ENCODE data around the gene WDSUB1.

Gene WDSUB1

DNA sequence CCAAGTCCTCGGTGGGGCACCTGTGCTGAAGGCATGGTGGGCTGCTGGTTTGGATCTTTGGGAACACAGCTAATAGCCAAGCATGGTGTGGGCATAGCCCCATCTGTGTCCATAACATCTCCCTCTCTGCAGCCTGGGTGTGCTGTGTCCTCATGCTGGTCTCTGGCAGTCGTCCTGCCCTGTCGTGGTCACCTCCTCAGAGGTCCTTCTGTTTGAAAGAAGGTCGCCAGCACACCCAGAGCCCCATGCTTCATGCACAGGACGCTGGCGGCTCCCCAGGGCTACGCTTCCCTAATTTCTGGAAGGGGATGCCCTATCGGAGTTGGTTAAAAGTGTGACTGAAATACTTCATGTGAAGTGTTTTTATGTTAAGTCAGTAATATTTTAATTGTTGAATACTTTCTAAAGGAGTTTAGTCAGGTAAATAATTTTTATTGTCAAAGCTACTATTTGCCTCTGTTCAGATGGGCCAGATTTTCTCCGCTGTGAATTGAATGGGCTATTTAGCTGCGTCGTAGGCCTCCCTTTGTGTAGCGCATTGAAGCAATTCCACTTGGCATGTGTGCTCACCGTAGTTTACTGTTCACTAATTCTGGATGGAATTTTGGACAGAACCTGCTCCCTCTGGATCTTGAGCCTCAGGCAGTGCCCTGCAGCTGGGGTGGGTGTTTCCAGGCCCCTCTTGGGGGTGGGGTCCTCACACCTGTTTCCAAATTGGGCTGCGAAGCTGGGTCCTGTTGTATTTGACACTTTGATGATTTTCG is 81.9 kb downstream of the WDSUB1 start:
- Histone ChIP-seq H3K4me3 (ENCODE audit: low read length) (no peak overlapping the region), H3K9ac (ENCODE audit: low read depth, low read length) (no peak overlapping the region), H3K4me1 (ENCODE audit: insufficient read depth, low read length) (no peaks in the 10 kb centered on the region; the same call in 1 of the 2 replicates), H3K9me3 (ENCODE audit: insufficient read depth, low read depth, low read length) (no peaks in the 10 kb centered on the region), H3K27me3 (ENCODE audit: insufficient read depth, low read length) (peaks cover 17% of the 10 kb centered on the region), H3K36me3 (ENCODE audit: insufficient read depth, low read length) (no peaks in the 10 kb centered on the region), H3K27ac (ENCODE audit: low read depth, low read length) (no peak overlapping the region)
- WGBS = 94% methylated on average over 15 of the region's 15 CpGs

DNA sequence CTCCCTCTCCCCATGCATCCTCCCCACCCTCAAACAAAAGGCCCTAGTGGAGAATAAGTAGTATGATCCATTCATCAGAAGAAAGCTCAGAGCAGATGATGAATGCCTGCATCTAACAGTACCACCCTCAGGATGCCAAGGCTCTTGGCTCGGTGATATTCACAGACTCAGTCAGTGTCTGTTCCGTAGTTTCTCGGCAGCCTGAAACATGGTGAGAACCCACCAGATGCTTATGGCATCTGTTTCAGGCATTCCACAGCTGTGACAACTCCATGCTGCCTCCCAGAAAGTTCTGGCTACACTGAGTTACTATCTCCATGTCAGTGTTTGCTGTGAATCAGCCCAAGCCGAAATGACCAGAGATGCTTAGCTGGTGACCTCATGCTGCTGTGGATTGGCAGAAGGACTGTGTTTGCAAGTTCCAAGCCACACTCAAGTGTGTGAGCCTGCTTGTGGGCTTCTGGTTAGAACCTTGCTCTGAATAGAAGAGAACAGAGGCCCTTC is 83.9 kb downstream of the WDSUB1 start:
- peaks cover under 1% of the 10 kb centered on the region; the same call in 1 of the 2 replicates for H3K27me3 ChIP-seq (ENCODE audit: insufficient read depth, low read length)
- no peak overlapping the region for H3K4me3 ChIP-seq (ENCODE audit: low read length)
- H3K27ac ChIP-seq (ENCODE audit: low read depth, low read length) = no peak overlapping the region
- WGBS = 87% methylated on average over 4 of the region's 4 CpGs
- H3K36me3 ChIP-seq (ENCODE audit: insufficient read depth, low read length) = no peaks in the 10 kb centered on the region
- no peak overlapping the region for H3K9ac ChIP-seq (ENCODE audit: low read depth, low read length)
- H3K9me3 ChIP-seq (ENCODE audit: insufficient read depth, low read depth, low read length) = no peaks in the 10 kb centered on the region
- no peaks in the 10 kb centered on the region; the same call in 1 of the 2 replicates for H3K4me1 ChIP-seq (ENCODE audit: insufficient read depth, low read length)

DNA sequence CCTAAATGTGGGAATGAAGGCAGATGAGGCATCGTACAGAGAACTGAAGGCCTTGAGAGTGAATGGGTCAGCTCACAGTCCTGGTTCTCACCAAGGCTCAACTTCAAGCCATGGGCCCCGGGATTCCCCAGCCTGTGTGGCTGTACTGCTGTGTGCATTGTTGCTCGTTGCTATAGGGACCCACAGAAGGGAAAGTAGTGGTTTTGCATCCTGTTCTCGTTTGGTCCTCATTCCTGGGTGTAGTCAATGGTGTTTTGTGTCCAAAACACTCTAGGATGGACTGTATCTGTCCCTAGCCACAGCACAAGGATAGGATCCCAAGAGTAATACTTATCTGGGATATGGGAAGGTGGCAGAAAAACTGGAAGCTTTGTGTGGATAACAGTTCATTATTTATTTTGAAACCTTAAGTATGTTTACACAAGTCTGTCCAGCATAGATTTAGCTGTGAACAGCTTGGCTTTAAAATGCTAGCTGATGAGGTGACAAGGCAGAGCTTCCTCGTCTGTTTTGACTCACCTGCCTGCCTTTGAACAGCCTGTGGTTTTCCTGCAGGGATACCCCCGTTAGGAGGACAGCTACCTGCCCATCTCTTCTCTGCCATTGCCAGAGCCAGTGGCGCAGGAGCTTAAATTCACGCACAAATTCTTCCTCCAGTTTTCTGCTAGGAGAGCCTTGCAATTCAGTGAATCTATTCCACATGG is 85.0 kb downstream of the WDSUB1 start:
- Histone ChIP-seq H3K4me1 (ENCODE audit: insufficient read depth, low read length) (no peaks in the 10 kb centered on the region; the same call in 1 of the 2 replicates), H3K4me3 (ENCODE audit: low read length) (no peak overlapping the region), H3K36me3 (ENCODE audit: insufficient read depth, low read length) (no peaks in the 10 kb centered on the region), H3K27ac (ENCODE audit: low read depth, low read length) (no peak overlapping the region), H3K27me3 (ENCODE audit: insufficient read depth, low read length) (no peaks in the 10 kb centered on the region), H3K9me3 (ENCODE audit: insufficient read depth, low read depth, low read length) (no peaks in the 10 kb centered on the region), H3K9ac (ENCODE audit: low read depth, low read length) (no peak overlapping the region)
- 83% methylated on average over 8 of the region's 8 CpGs for WGBS

DNA sequence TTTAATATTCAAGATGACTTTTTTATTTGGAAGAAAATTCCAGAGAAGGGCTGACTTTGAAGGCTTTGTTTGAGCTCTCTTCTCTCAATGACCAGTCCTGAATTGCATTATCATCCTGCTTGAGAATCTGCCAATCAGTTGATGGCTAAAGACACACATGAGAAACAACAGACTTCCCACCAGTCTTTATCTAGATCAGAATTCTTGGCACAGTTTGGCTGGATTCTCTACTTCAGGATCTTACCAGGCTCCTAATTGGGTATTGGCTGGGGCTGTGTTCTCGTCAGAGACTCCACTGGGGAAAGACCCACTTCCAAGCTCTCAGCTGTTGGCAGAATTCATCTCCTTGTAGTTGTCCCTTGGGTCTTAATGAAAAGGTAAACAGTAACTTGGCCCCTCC is 86.0 kb downstream of the WDSUB1 start:
- Histone ChIP-seq H3K36me3 (ENCODE audit: insufficient read depth, low read length) (no peaks in the 10 kb centered on the region), H3K9ac (ENCODE audit: low read depth, low read length) (no peak overlapping the region), H3K4me3 (ENCODE audit: low read length) (no peak overlapping the region), H3K9me3 (ENCODE audit: insufficient read depth, low read depth, low read length) (no peaks in the 10 kb centered on the region), H3K27me3 (ENCODE audit: insufficient read depth, low read length) (no peaks in the 10 kb centered on the region), H3K27ac (ENCODE audit: low read depth, low read length) (no peak overlapping the region), H3K4me1 (ENCODE audit: insufficient read depth, low read length) (no peaks in the 10 kb centered on the region; the same call in 1 of the 2 replicates)
- WGBS = 89% methylated on average over 1 of the region's 1 CpG

DNA sequence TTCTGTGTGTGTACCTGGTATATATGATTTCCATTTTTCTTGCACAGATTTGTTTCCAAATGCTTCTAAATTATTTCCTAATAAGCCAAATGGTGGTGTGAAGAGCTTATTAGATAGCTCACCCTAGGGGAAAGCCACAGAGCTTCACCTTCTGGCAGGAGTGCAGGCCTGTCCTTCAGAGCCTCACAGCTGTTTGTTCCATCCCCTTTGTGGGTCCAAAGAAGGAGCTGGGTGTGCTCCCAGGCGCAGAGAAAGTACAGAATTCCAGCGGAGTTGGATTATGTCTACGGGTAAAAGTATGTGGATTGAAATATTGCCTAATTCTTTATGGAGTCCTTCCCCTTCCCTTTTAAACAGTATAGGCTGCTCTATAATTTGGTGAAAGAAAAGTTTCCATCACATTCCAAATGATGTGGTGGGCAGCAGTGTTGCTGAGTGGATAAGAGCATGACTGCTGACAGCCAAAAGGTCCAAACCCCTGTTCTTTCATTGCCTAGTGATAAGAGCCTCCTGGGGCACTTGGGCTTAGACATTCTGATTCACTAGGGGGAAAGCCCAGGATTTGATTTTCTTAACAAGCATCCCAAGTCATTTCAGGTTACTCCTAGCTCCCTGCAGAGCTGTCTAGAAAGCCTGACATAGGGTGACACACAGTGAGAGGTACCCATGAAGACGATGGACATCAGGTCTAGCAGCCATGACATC is 86.6 kb downstream of the WDSUB1 start:
- 95% methylated on average over 4 of the region's 4 CpGs for WGBS
- H3K9ac ChIP-seq (ENCODE audit: low read depth, low read length) = no peak overlapping the region
- H3K27me3 ChIP-seq (ENCODE audit: insufficient read depth, low read length) = no peaks in the 10 kb centered on the region
- H3K27ac ChIP-seq (ENCODE audit: low read depth, low read length) = no peak overlapping the region
- no peaks in the 10 kb centered on the region; the same call in 1 of the 2 replicates for H3K4me1 ChIP-seq (ENCODE audit: insufficient read depth, low read length)
- no peaks in the 10 kb centered on the region for H3K9me3 ChIP-seq (ENCODE audit: insufficient read depth, low read depth, low read length)
- H3K36me3 ChIP-seq (ENCODE audit: insufficient read depth, low read length) = no peaks in the 10 kb centered on the region
- no peak overlapping the region for H3K4me3 ChIP-seq (ENCODE audit: low read length)

DNA sequence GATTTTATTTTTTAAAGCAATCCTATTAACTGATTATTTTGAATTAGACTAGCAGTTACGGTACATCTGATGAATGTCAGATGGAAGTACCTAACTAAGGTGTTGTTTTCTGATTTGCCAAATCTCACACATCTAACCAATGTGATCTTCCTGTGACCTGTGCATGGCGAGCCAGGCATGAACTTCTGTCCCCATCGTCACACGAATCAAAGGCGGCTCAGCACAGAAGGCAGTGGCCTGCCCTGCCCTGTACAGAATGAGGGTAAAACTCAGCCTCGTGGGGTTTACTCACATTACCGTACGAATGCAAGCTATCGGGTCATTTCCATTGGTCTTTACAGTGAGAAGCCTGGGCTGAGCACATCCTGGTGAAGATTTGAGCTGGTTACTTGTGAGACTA is 87.3 kb downstream of the WDSUB1 start:
- H3K4me1 ChIP-seq (ENCODE audit: insufficient read depth, low read length) = no peaks in the 10 kb centered on the region; the same call in 1 of the 2 replicates
- no peak overlapping the region for H3K27ac ChIP-seq (ENCODE audit: low read depth, low read length)
- no peak overlapping the region for H3K4me3 ChIP-seq (ENCODE audit: low read length)
- no peaks in the 10 kb centered on the region for H3K9me3 ChIP-seq (ENCODE audit: insufficient read depth, low read depth, low read length)
- no peaks in the 10 kb centered on the region for H3K36me3 ChIP-seq (ENCODE audit: insufficient read depth, low read length)
- no peak overlapping the region for H3K9ac ChIP-seq (ENCODE audit: low read depth, low read length)
- WGBS = 93% methylated on average over 9 of the region's 9 CpGs
- no peaks in the 10 kb centered on the region for H3K27me3 ChIP-seq (ENCODE audit: insufficient read depth, low read length)

DNA sequence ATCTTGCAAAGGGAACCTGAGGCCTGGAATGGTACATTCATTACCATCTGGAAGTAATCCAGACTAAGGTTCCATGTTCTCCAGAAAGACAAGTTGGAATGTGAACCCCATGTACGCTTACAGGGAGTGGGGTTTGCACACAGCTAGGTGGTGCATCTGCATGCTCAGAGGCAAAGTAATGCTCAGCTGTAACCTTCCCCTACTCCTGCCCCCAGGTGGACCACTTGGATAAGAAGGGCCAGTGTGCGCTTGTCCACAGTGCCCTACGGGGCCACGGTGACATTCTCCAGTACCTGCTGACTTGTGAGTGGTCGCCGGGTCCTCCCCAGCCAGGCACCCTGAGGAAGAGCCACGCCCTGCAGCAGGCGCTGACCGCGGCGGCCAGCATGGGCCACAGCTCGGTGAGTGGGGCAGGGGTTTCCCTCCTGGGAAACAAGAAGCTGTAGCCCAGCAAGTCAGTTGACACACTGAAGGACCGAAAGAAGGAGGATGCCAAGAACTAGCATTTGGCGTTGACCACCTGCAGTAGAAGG is 90.0 kb downstream of the WDSUB1 start:
- Histone ChIP-seq H3K27ac (ENCODE audit: low read depth, low read length) (no peak overlapping the region), H3K27me3 (ENCODE audit: insufficient read depth, low read length) (no peaks in the 10 kb centered on the region), H3K4me1 (ENCODE audit: insufficient read depth, low read length) (no peaks in the 10 kb centered on the region; the same call in 1 of the 2 replicates), H3K9ac (ENCODE audit: low read depth, low read length) (no peak overlapping the region), H3K36me3 (ENCODE audit: insufficient read depth, low read length) (no peaks in the 10 kb centered on the region), H3K9me3 (ENCODE audit: insufficient read depth, low read depth, low read length) (no peaks in the 10 kb centered on the region), H3K4me3 (ENCODE audit: low read length) (no peak overlapping the region)
- 95% methylated on average over 14 of the region's 14 CpGs for WGBS

DNA sequence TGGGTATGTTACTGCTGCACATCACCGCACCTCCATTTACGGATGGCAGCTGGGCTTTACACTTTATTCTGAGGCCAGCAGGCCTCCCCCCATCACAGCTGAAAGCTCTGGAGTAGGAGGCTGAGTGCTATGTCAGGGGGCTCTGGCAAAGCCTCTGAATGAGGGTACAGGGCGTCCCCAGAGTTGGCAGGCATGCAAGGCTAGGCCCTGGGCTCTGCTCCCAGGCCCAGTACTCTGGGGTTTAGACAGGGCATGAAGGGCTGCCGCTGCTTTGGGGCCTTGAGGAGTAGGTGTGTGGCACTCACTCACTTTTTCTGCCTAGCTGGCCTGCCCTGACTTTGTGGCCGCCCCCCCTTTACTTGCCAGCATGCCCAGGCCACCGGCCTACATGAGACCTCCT is 90.8 kb downstream of the WDSUB1 start:
- H3K36me3 ChIP-seq (ENCODE audit: insufficient read depth, low read length) = no peaks in the 10 kb centered on the region
- H3K4me1 ChIP-seq (ENCODE audit: insufficient read depth, low read length) = no peaks in the 10 kb centered on the region; the same call in 1 of the 2 replicates
- no peak overlapping the region for H3K4me3 ChIP-seq (ENCODE audit: low read length)
- H3K9me3 ChIP-seq (ENCODE audit: insufficient read depth, low read depth, low read length) = no peaks in the 10 kb centered on the region
- 93% methylated on average over 6 of the region's 6 CpGs for WGBS
- H3K27ac ChIP-seq (ENCODE audit: low read depth, low read length) = no peak overlapping the region
- no peak overlapping the region for H3K9ac ChIP-seq (ENCODE audit: low read depth, low read length)
- no peaks in the 10 kb centered on the region for H3K27me3 ChIP-seq (ENCODE audit: insufficient read depth, low read length)

DNA sequence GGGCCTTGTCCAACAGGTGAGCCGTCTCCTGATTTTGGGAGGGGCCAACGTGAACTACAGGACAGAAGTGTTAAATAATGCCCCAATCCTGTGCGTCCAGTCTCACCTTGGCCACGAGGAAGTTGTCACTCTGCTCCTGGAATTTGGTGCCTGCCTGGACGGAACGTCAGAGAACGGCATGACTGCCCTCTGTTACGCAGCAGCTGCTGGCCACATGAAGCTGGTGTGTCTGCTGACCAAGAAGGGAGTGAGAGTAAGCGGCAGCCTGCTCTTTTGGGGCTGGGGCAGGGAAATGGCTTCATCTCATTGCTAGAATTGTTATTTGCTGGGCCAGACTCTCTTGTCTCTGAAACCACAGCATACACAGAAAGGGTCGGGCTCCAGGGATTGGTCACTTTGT is 92.3 kb downstream of the WDSUB1 start:
- WGBS = 94% methylated on average over 10 of the region's 10 CpGs
- H3K4me1 ChIP-seq (ENCODE audit: insufficient read depth, low read length) = no peaks in the 10 kb centered on the region
- no peak overlapping the region for H3K27ac ChIP-seq (ENCODE audit: low read depth, low read length)
- no peaks in the 10 kb centered on the region for H3K9me3 ChIP-seq (ENCODE audit: insufficient read depth, low read depth, low read length)
- no peaks in the 10 kb centered on the region for H3K36me3 ChIP-seq (ENCODE audit: insufficient read depth, low read length)
- H3K27me3 ChIP-seq (ENCODE audit: insufficient read depth, low read length) = no peaks in the 10 kb centered on the region
- no peak overlapping the region for H3K4me3 ChIP-seq (ENCODE audit: low read length)
- no peak overlapping the region for H3K9ac ChIP-seq (ENCODE audit: low read depth, low read length)

DNA sequence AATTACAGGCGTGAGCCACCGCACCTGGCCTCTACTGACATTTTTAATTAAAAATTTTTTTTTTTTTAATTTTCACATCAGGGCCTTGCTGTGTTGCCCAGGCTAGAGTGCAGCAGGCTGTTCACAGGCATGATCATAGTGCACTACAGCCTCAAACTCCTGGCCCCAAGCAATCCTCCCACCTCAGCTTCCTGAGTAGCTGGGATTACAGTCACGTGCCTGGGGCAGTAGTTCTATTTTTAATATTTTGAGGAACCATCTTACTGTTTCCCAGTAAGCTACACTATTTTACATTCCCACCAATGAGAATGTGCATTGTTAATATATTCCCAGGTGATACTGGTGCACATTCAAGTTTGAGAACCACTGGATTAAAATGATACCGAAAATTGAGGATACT is 92.7 kb downstream of the WDSUB1 start:
- Histone ChIP-seq H3K36me3 (ENCODE audit: insufficient read depth, low read length) (no peaks in the 10 kb centered on the region), H3K27ac (ENCODE audit: low read depth, low read length) (no peak overlapping the region)
- WGBS = 97% methylated on average over 4 of the region's 4 CpGs

More for the DNA sequence above, 92.7 kb downstream of the WDSUB1 start:
- Histone ChIP-seq H3K4me3 (ENCODE audit: low read length) (no peak overlapping the region), H3K9me3 (ENCODE audit: insufficient read depth, low read depth, low read length) (no peaks in the 10 kb centered on the region), H3K9ac (ENCODE audit: low read depth, low read length) (no peak overlapping the region), H3K4me1 (ENCODE audit: insufficient read depth, low read length) (no peaks in the 10 kb centered on the region), H3K27me3 (ENCODE audit: insufficient read depth, low read length) (no peaks in the 10 kb centered on the region)
